ENCODE results near the gene PC. TPM values are rescaled to one million over a fixed set of nuclear protein-coding genes. Genes with fewer than 3 reads are reported as not detected.

Gene PC
- total and polyA plus RNA-seq, 9 of the 15 experiments (the other 6 are each of a cell fraction or from before 2014, with no cell fraction given): 0.94 to 38.0 (median 8.7) TPM

DNA sequence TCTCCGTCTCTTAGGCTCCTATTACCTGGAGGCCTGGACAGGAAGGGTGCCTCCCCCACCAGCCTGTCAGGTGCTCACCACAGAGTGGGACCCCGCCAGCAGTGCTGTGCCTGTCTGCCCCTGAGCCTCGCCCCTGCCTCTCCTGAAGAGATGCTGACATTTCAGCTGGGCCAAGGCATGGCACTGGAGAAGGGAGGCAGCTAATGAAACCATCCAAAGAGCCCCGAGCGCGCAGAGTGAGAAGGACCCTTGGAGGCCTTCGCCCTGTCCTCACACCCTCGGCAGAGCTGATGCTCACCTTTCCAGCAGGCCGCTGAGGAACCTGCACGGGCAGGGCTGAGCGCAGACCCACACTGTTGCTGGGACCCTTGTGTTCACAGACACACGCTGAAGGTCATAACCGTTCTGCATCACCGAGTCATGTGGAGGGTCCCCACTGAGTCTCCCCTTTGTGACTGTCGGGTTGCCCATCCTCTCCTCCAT, 103.4 kb downstream of the PC start:
- no peak overlapping the region for H3K27ac ChIP-seq (ENCODE audit: extremely low read depth, low read depth, low read length)
- BruUV-seq (replicated peaks): no TSS peak
- no peak for DNase-seq (ENCODE audit: extremely low read depth in 1 of 4, low spot score in 3 of 4)

GRCh38 chr11:66854231-66854661, 103.9 kb downstream of the PC start:
- no peak overlapping the region for H3K4me2 ChIP-seq (ENCODE audit: insufficient read depth, low read length)
- no peak for FAIRE-seq
- WGBS (ENCODE audit: insufficient coverage, low coverage, missing lambda C conversion rate): 81% methylated on average over 11 of the region's 12 CpGs
- H3K27ac ChIP-seq (ENCODE audit: extremely low read depth, low read depth, low read length): no peak overlapping the region; the same call in 2 of the 3 replicates
- no peak for ATAC-seq
- H3K4me1 ChIP-seq (replicated peaks in 1 of 2; ENCODE audit: control insufficient read depth in 2 of 2, insufficient read depth in 2 of 2, low read length in 2 of 2): peaks cover 11 to 91% of the 10 kb centered on the region in 2 experiments; a peak in 4 of 5 replicates
- no peaks in the 10 kb centered on the region for H4K20me1 ChIP-seq (replicated peaks; ENCODE audit: control insufficient read depth, insufficient read depth, low read length)
- H3K36me3 ChIP-seq (ENCODE audit: control insufficient read depth, insufficient read depth, low read length): peaks cover 26% of the 10 kb centered on the region; the same call in 2 of the 3 replicates
- no TSS peak for BruUV-seq (replicated peaks)
- no peaks in the 10 kb centered on the region for H3K27me3 ChIP-seq (ENCODE audit: control insufficient read depth in 2 of 2, insufficient read depth in 2 of 2, low read length in 2 of 2)
- peak overlapping the region in 1 of 2 experiments; percentile 15; a peak in 2 of 4 replicates for H3K9ac ChIP-seq (ENCODE audit: insufficient read depth in 1 of 2, low read depth in 2 of 2, low read length in 2 of 2)
- intact Hi-C loops (cut with micrococcal nuclease): no loop called here
- ChIA-PET POLR2A (interaction anchor here (0.6 to 5.5 kb wide), 2 partner anchors 10 to 177 kb away, joined by 3 to 58 read pairs; partner anchors contain the start of genes RBM4B and RCE1), CTCF (ENCODE audit: low intra/inter-chr PET ratio) (no interaction called here)
- in situ Hi-C loops (cut with MboI): loop anchor here (5.0 kb wide), 1 partner anchor 123 kb away; the partner anchor contains the start of gene C11orf86
- H3K9me3 ChIP-seq (replicated peaks; ENCODE audit: control insufficient read depth, insufficient read depth, low read depth, low read length): no peaks in the 10 kb centered on the region
- no peak overlapping the region for H2AFZ ChIP-seq (ENCODE audit: low read depth, low read length)
- DNase-seq (ENCODE audit: extremely low read depth in 1 of 4, low spot score in 3 of 4): no peak
- peaks cover 25% of the 10 kb centered on the region for H3K79me2 ChIP-seq (ENCODE audit: control insufficient read depth, insufficient read depth, low read length)
- no peak overlapping the region for H3K4me3 ChIP-seq
- no peaks in the 10 kb centered on the region for H3K9me1 ChIP-seq (ENCODE audit: control insufficient read depth, insufficient read depth, low read length)
- TF ChIP-seq NFIX (CRISPR knock-in tag; IDR thresholded peaks at IDR 0.05; ENCODE audit: low read depth): no peak
- TF ChIP-seq SRF (CRISPR knock-in tag; IDR thresholded peaks at IDR 0.05): no peak
- TF ChIP-seq MCM5 (IDR thresholded peaks at IDR 0.05; ENCODE audit: low read depth): no peak
- TF ChIP-seq REST (IDR thresholded peaks at IDR 0.05; ENCODE audit: borderline replicate concordance): no peak
- no peak for TF ChIP-seq REST (CRISPR knock-in tag; IDR thresholded peaks at IDR 0.05; ENCODE audit: low read depth)

More for the DNA sequence above, 103.4 kb downstream of the PC start:
- Histone ChIP-seq H3K9me3 (replicated peaks; ENCODE audit: control insufficient read depth, insufficient read depth, low read depth, low read length) (no peaks in the 10 kb centered on the region), H2AFZ (ENCODE audit: low read depth, low read length) (no peak overlapping the region), H3K4me2 (ENCODE audit: insufficient read depth, low read length) (no peak overlapping the region), H3K27me3 (ENCODE audit: control insufficient read depth in 2 of 2, insufficient read depth in 2 of 2, low read length in 2 of 2) (no peaks in the 10 kb centered on the region), H3K79me2 (ENCODE audit: control insufficient read depth, insufficient read depth, low read length) (peaks cover 25% of the 10 kb centered on the region), H4K20me1 (replicated peaks; ENCODE audit: control insufficient read depth, insufficient read depth, low read length) (no peaks in the 10 kb centered on the region), H3K9ac (ENCODE audit: insufficient read depth in 1 of 2, low read depth in 2 of 2, low read length in 2 of 2) (peak overlapping the region in 1 of 2 experiments; percentile 72; a peak in 2 of 4 replicates), H3K36me3 (ENCODE audit: control insufficient read depth, insufficient read depth, low read length) (peaks cover 28% of the 10 kb centered on the region; the same call in 2 of the 3 replicates), H3K9me1 (ENCODE audit: control insufficient read depth, insufficient read depth, low read length) (no peaks in the 10 kb centered on the region), H3K4me3 (no peak overlapping the region), H3K4me1 (replicated peaks in 1 of 2; ENCODE audit: control insufficient read depth in 2 of 2, insufficient read depth in 2 of 2, low read length in 2 of 2) (peaks cover 11 to 94% of the 10 kb centered on the region in 2 experiments; a peak in 4 of 5 replicates)
- FAIRE-seq (no peak), ATAC-seq (no peak)
- CTCF ChIA-PET (ENCODE audit: low intra/inter-chr PET ratio): no interaction called here
- no peak for TF ChIP-seq ELF1 (tag; IDR thresholded peaks at IDR 0.05)
- TF ChIP-seq TEAD1 (CRISPR knock-in tag; IDR thresholded peaks at IDR 0.05): no peak
- no peak for TF ChIP-seq HLTF (IDR thresholded peaks at IDR 0.05)
- TF ChIP-seq ZNF707 (CRISPR knock-in tag; conservative IDR thresholded peaks at IDR 0.05): no peak
- no peak for TF ChIP-seq GTF2F1 (IDR thresholded peaks at IDR 0.05; ENCODE audit: low read depth, low read length)
- no peak for TF ChIP-seq RAD51 (IDR thresholded peaks at IDR 0.05; ENCODE audit: borderline replicate concordance, low read depth)
- intact Hi-C loops (cut with micrococcal nuclease): no loop called here
- POLR2A ChIA-PET: interaction anchor here (0.5 to 5.5 kb wide), 3 partner anchors 11 to 542 kb away, joined by 3 to 58 read pairs (median 4); partner anchors contain the start of gene RCE1
- 88% methylated on average over 15 of the region's 15 CpGs for WGBS (ENCODE audit: insufficient coverage, low coverage, missing lambda C conversion rate)
- in situ Hi-C loops (cut with MboI): loop anchor here (5.0 kb wide), 1 partner anchor 123 kb away; the partner anchor contains the start of gene C11orf86
